ENCODE measurements around the gene WFDC2. TPM values are rescaled to one million over a fixed set of nuclear protein-coding genes. Genes with fewer than 3 reads are reported as not detected.

WFDC2 gene
- total RNA-seq, 1 donor from 2014 or later, result not detected

GRCh38 chr20:45500022-45500421, 30.5 kb downstream of the WFDC2 start:
- Mint-ChIP-seq H3K9me3 (ENCODE audit: low read depth) (no peaks in the 10 kb centered on the region), H3K36me3 (ENCODE audit: low read depth) (no peaks in the 10 kb centered on the region), H3K4me1 (ENCODE audit: low read depth) (no peaks in the 10 kb centered on the region), H3K27me3 (ENCODE audit: low read depth) (peaks cover 24% of the 10 kb centered on the region), H3K4me3 (ENCODE audit: unreplicated experiment) (no peak overlapping the region), H3K27ac (ENCODE audit: unreplicated experiment) (no peak overlapping the region)
- no peak for TF ChIP-seq CTCF (IDR thresholded peaks at IDR 0.05)
- DNase-seq (ENCODE audit: low spot score), result no peak

DNA sequence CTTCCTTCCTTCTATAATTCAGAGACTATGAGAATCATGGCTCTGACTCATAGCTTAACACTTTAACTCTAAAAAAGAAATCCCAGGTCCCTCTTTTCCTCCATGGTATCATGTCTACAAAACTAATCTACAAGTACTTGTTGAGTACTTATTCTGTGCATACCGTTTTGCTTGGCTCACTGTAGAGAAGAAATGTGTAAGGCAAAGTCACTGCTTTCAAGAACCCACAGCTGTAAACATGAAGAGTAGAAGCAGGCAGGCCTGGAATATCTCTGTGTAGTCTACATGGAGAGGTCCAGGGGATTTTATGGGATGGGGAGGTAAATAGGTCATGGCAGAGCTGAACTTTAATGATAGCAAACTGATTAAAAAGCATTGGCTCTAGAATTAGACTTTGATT, 32.0 kb downstream of the WFDC2 start:
- H3K4me3 Mint-ChIP-seq (ENCODE audit: unreplicated experiment), result no peak overlapping the region
- no peak for DNase-seq (ENCODE audit: low spot score)
- H3K9me3 Mint-ChIP-seq (ENCODE audit: low read depth), result no peaks in the 10 kb centered on the region
- no peaks in the 10 kb centered on the region for H3K36me3 Mint-ChIP-seq (ENCODE audit: low read depth)
- peaks cover 17% of the 10 kb centered on the region for H3K27me3 Mint-ChIP-seq (ENCODE audit: low read depth)
- TF ChIP-seq CTCF (IDR thresholded peaks at IDR 0.05), result no peak
- no peaks in the 10 kb centered on the region for H3K4me1 Mint-ChIP-seq (ENCODE audit: low read depth)
- no peak overlapping the region for H3K27ac Mint-ChIP-seq (ENCODE audit: unreplicated experiment)

DNA sequence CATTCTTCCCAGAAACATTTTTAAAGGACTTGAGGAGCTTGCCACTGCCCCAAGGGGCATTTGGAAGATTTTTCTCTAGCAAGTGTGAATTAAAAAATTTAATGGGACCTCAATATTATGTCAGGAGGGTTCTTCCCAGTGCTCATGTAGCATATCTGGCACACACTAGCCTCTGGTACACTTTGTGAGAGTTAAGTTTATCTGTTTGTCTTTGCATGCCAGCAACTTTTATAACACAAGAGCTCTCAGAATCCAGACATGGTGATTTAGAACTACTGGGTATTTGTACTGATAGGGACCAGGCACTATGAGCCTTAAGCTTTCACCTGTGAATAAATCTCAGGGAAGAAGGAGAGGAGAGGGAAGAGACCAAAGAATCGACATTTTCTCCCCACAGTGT, 33.0 kb downstream of the WFDC2 start:
- no peak overlapping the region for H3K4me3 Mint-ChIP-seq (ENCODE audit: unreplicated experiment)
- H3K9me3 Mint-ChIP-seq (ENCODE audit: low read depth), result no peaks in the 10 kb centered on the region
- no peaks in the 10 kb centered on the region for H3K4me1 Mint-ChIP-seq (ENCODE audit: low read depth)
- no peak overlapping the region for H3K27ac Mint-ChIP-seq (ENCODE audit: unreplicated experiment)
- H3K36me3 Mint-ChIP-seq (ENCODE audit: low read depth), result no peaks in the 10 kb centered on the region
- TF ChIP-seq CTCF (IDR thresholded peaks at IDR 0.05), result no peak
- H3K27me3 Mint-ChIP-seq (ENCODE audit: low read depth), result peaks cover 18% of the 10 kb centered on the region
- no peak for DNase-seq (ENCODE audit: low spot score)

- no peak for DNase-seq (ENCODE audit: low spot score)
- Mint-ChIP-seq H3K27ac (ENCODE audit: unreplicated experiment) (no peak overlapping the region), H3K4me3 (ENCODE audit: unreplicated experiment) (no peak overlapping the region), H3K9me3 (ENCODE audit: low read depth) (no peaks in the 10 kb centered on the region), H3K36me3 (ENCODE audit: low read depth) (no peaks in the 10 kb centered on the region), H3K4me1 (ENCODE audit: low read depth) (no peaks in the 10 kb centered on the region), H3K27me3 (ENCODE audit: low read depth) (peaks cover 22% of the 10 kb centered on the region)
- no peak for TF ChIP-seq CTCF (IDR thresholded peaks at IDR 0.05)
Observed at GRCh38 chr20:45503403-45503802, 33.9 kb downstream of the WFDC2 start.

DNA sequence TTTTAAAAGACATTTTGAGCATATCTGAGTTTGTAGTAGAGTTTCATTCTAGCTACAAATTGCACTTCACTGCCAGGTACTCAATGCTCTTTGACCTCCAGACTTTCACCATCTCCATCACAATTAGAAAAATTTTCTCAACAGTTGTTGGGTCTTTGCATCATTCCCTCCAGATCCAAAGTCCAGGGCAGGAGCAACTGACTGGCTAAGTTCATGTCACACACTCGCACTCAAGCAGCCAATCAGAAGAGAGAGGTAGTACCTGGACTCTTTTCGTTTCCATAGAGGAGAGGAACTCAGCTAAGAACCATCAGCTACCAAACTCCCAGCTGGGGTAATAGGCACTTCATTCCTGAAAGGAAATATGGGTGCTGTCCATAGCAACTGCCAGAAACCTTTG, 36.8 kb downstream of the WFDC2 start:
- no peak for DNase-seq (ENCODE audit: low spot score)
- no peak for TF ChIP-seq CTCF (IDR thresholded peaks at IDR 0.05)
- no peaks in the 10 kb centered on the region for H3K36me3 Mint-ChIP-seq (ENCODE audit: low read depth)
- H3K4me3 Mint-ChIP-seq (ENCODE audit: unreplicated experiment), result no peak overlapping the region
- no peak overlapping the region for H3K27ac Mint-ChIP-seq (ENCODE audit: unreplicated experiment)
- no peaks in the 10 kb centered on the region for H3K9me3 Mint-ChIP-seq (ENCODE audit: low read depth)
- no peaks in the 10 kb centered on the region for H3K4me1 Mint-ChIP-seq (ENCODE audit: low read depth)
- peaks cover 24% of the 10 kb centered on the region for H3K27me3 Mint-ChIP-seq (ENCODE audit: low read depth)

Data from chondrocyte (in vitro differentiated cells).